ENCODE data around the gene SPATA46.

Gene SPATA46

GRCh38 chr1:162374406-162374805, 2.2 kb downstream of the SPATA46 start:
- no peak for DNase-seq (ENCODE audit: low read depth)

- DNase-seq (ENCODE audit: low read depth), result no peak
These were observed 3.0 kb downstream of the SPATA46 start for GRCh38 chr1:162373541-162374260.

- DNase-seq (ENCODE audit: low read depth), result no peak
These were observed 3.6 kb downstream of the SPATA46 start for GRCh38 chr1:162373072-162373427.

- no peak for DNase-seq (ENCODE audit: low read depth)
These were observed 4.2 kb downstream of the SPATA46 start for GRCh38 chr1:162372159-162373071.

- no peak for DNase-seq (ENCODE audit: low read depth)
These were observed 5.0 kb downstream of the SPATA46 start for GRCh38 chr1:162371611-162372010.

GRCh38 chr1:162370721-162371120, 5.9 kb downstream of the SPATA46 start:
- DNase-seq (ENCODE audit: low read depth), result no peak

GRCh38 chr1:162370161-162370560, 6.5 kb downstream of the SPATA46 start:
- no peak for DNase-seq (ENCODE audit: low read depth)

GRCh38 chr1:162369571-162369970, 7.1 kb downstream of the SPATA46 start:
- DNase-seq (ENCODE audit: low read depth), result no peak

GRCh38 chr1:162368451-162368850, 8.2 kb downstream of the SPATA46 start:
- no peak for DNase-seq (ENCODE audit: low read depth)

- no peak for DNase-seq (ENCODE audit: low read depth)
These were observed 8.9 kb downstream of the SPATA46 start for GRCh38 chr1:162367772-162368171.

- DNase-seq (ENCODE audit: low read depth), result no peak
These were observed 9.6 kb downstream of the SPATA46 start for GRCh38 chr1:162367073-162367472.

- no peak for DNase-seq (ENCODE audit: low read depth)
These were observed 10.0 kb downstream of the SPATA46 start for GRCh38 chr1:162366671-162367070.

- DNase-seq (ENCODE audit: low read depth), result no peak
These were observed 10.5 kb downstream of the SPATA46 start for GRCh38 chr1:162366149-162366548.

- no peak for DNase-seq (ENCODE audit: low read depth)
These were observed 11.2 kb downstream of the SPATA46 start for GRCh38 chr1:162365284-162366020.

GRCh38 chr1:162364498-162364897, 12.2 kb downstream of the SPATA46 start:
- no peak for DNase-seq (ENCODE audit: low read depth)

GRCh38 chr1:162363823-162364222, 12.8 kb downstream of the SPATA46 start:
- DNase-seq (ENCODE audit: low read depth), result no peak

- no peak for DNase-seq (ENCODE audit: low read depth)
These were observed 15.3 kb downstream of the SPATA46 start for GRCh38 chr1:162361349-162361748.

- peak; percentile 7 for DNase-seq (ENCODE audit: low read depth)
These were observed 15.8 kb downstream of the SPATA46 start for GRCh38 chr1:162360874-162361260.

- no peak for DNase-seq (ENCODE audit: low read depth)
These were observed 16.3 kb downstream of the SPATA46 start for GRCh38 chr1:162360237-162360873.

- no peak for DNase-seq (ENCODE audit: low read depth)
These were observed 17.0 kb downstream of the SPATA46 start for GRCh38 chr1:162359523-162360236.

- no peak for DNase-seq (ENCODE audit: low read depth)
These were observed 17.7 kb downstream of the SPATA46 start for GRCh38 chr1:162358928-162359327.

All from fibroblast of gingiva (primary cell).